ENCODE data around the gene GCNT4. TPM values are rescaled to one million over a fixed set of nuclear protein-coding genes. Genes with fewer than 3 reads are reported as not detected.

Gene GCNT4
- total RNA-seq, 1 experiment from 2014 or later: under 0.01 TPM

DNA sequence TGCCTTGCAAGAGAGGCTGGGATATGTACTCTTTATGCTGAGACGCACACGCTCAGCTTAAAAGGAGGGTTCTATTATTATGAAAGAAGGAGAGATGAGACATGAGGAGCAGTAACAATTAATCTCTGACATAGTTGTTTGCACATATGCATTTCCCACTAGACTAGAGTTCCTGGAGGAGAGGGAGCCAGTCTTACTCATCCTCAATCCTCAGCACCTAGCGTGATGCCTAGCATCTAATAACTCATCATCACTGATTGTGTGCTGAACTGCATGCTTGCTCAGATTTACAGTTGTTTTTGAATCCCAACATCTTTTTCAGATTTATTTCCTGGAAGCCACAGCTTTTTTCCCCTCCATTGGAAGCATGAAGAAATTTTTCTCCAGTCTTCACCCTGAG lies 35.5 kb downstream of the GCNT4 start:
- no peaks in the 10 kb centered on the region for H3K9me3 ChIP-seq (ENCODE audit: low read length)
- H3K4me3 ChIP-seq (ENCODE audit: low read length): no peak overlapping the region
- H3K4me2 ChIP-seq (ENCODE audit: low read length): no peak overlapping the region
- no TSS peak for BruUV-seq (replicated peaks)
- H3K27ac ChIP-seq (ENCODE audit: low read length): no peak overlapping the region
- H3K27me3 ChIP-seq (ENCODE audit: low read length): no peaks in the 10 kb centered on the region
- H3F3A ChIP-seq (ENCODE audit: low read length, unreplicated experiment): no peaks in the 10 kb centered on the region
- no peak overlapping the region for H2AFZ ChIP-seq (ENCODE audit: low read length)
- no peaks in the 10 kb centered on the region for H3K36me3 ChIP-seq (ENCODE audit: low read depth, low read length)
- H3K4me1 ChIP-seq (ENCODE audit: insufficient read depth, low read length): peaks cover 14% of the 10 kb centered on the region; the same call in 1 of the 2 replicates
- no peaks in the 10 kb centered on the region for H4K20me1 ChIP-seq (ENCODE audit: low read length)
- no peaks in the 10 kb centered on the region for H3K9me2 ChIP-seq (replicated peaks; ENCODE audit: low read length)
- ChIA-PET POLR2A (ENCODE audit: unreplicated experiment) (no interaction called here), CTCF (no interaction called here)
- ATAC-seq (no peak), DNase-seq (no peak)
- H3K9ac ChIP-seq (ENCODE audit: low read length): no peak overlapping the region
- intact Hi-C loops (cut with micrococcal nuclease): no loop called here
- H3K79me2 ChIP-seq (ENCODE audit: low read length): no peaks in the 10 kb centered on the region
- TF ChIP-seq EZH2phosphoT487 (IDR thresholded peaks at IDR 0.05; ENCODE audit: borderline replicate concordance, low read length) (no peak), EZH2 (IDR thresholded peaks at IDR 0.05; ENCODE audit: low read length, unreplicated experiment) (no peak)
- TF ChIP-seq, protein P1, sequence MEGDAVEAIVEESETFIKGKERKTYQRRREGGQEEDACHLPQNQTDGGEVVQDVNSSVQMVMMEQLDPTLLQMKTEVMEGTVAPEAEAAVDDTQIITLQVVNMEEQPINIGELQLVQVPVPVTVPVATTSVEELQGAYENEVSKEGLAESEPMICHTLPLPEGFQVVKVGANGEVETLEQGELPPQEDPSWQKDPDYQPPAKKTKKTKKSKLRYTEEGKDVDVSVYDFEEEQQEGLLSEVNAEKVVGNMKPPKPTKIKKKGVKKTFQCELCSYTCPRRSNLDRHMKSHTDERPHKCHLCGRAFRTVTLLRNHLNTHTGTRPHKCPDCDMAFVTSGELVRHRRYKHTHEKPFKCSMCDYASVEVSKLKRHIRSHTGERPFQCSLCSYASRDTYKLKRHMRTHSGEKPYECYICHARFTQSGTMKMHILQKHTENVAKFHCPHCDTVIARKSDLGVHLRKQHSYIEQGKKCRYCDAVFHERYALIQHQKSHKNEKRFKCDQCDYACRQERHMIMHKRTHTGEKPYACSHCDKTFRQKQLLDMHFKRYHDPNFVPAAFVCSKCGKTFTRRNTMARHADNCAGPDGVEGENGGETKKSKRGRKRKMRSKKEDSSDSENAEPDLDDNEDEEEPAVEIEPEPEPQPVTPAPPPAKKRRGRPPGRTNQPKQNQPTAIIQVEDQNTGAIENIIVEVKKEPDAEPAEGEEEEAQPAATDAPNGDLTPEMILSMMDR (conservative IDR thresholded peaks at IDR 0.05; ENCODE audit: low read depth, low read length): no peak

- Histone ChIP-seq H4K20me1 (ENCODE audit: low read length) (no peaks in the 10 kb centered on the region), H3K4me1 (ENCODE audit: insufficient read depth, low read length) (peaks cover 1% of the 10 kb centered on the region; the same call in 1 of the 2 replicates), H3K9ac (ENCODE audit: low read length) (no peak overlapping the region), H3K36me3 (ENCODE audit: low read depth, low read length) (no peaks in the 10 kb centered on the region), H3K4me2 (ENCODE audit: low read length) (no peak overlapping the region), H3K9me3 (ENCODE audit: low read length) (no peaks in the 10 kb centered on the region), H2AFZ (ENCODE audit: low read length) (no peak overlapping the region), H3K79me2 (ENCODE audit: low read length) (no peaks in the 10 kb centered on the region), H3K4me3 (ENCODE audit: low read length) (no peak overlapping the region), H3K9me2 (replicated peaks; ENCODE audit: low read length) (no peaks in the 10 kb centered on the region), H3F3A (ENCODE audit: low read length, unreplicated experiment) (no peaks in the 10 kb centered on the region), H3K27me3 (ENCODE audit: low read length) (no peaks in the 10 kb centered on the region), H3K27ac (ENCODE audit: low read length) (no peak overlapping the region)
- ATAC-seq (no peak), DNase-seq (no peak)
- TF ChIP-seq EZH2phosphoT487 (IDR thresholded peaks at IDR 0.05; ENCODE audit: borderline replicate concordance, low read length) (no peak), EZH2 (IDR thresholded peaks at IDR 0.05; ENCODE audit: low read length, unreplicated experiment) (no peak)
- TF ChIP-seq, protein P1 (conservative IDR thresholded peaks at IDR 0.05; ENCODE audit: low read depth, low read length): no peak
- POLR2A ChIA-PET (ENCODE audit: unreplicated experiment): no interaction called here
- no TSS peak for BruUV-seq (replicated peaks)
- intact Hi-C loops (cut with micrococcal nuclease): no loop called here
- CTCF ChIA-PET: no interaction called here
Measured at GRCh38 chr5:75012748-75013147, 39.6 kb downstream of the GCNT4 start.

- Histone ChIP-seq H3K4me2 (ENCODE audit: low read length) (no peak overlapping the region), H3K9me2 (replicated peaks; ENCODE audit: low read length) (no peaks in the 10 kb centered on the region), H2AFZ (ENCODE audit: low read length) (no peak overlapping the region), H3K27me3 (ENCODE audit: low read length) (no peaks in the 10 kb centered on the region), H3K9ac (ENCODE audit: low read length) (no peak overlapping the region), H3K4me3 (ENCODE audit: low read length) (no peak overlapping the region), H4K20me1 (ENCODE audit: low read length) (no peaks in the 10 kb centered on the region), H3K9me3 (ENCODE audit: low read length) (no peaks in the 10 kb centered on the region), H3K4me1 (ENCODE audit: insufficient read depth, low read length) (no peaks in the 10 kb centered on the region), H3K36me3 (ENCODE audit: low read depth, low read length) (no peaks in the 10 kb centered on the region), H3F3A (ENCODE audit: low read length, unreplicated experiment) (no peaks in the 10 kb centered on the region), H3K79me2 (ENCODE audit: low read length) (no peaks in the 10 kb centered on the region), H3K27ac (ENCODE audit: low read length) (no peak overlapping the region)
- POLR2A ChIA-PET (ENCODE audit: unreplicated experiment): interaction anchor here (0.6 kb wide), 2 partner anchors 26 to 82 kb away, joined by 3 to 5 read pairs; no protein-coding TSS in a partner anchor
- ATAC-seq (no peak), DNase-seq (no peak)
- BruUV-seq (replicated peaks): no TSS peak
- CTCF ChIA-PET: no interaction called here
- intact Hi-C loops (cut with micrococcal nuclease): no loop called here
- TF ChIP-seq EZH2phosphoT487 (IDR thresholded peaks at IDR 0.05; ENCODE audit: borderline replicate concordance, low read length) (no peak), EZH2 (IDR thresholded peaks at IDR 0.05; ENCODE audit: low read length, unreplicated experiment) (no peak)
- TF ChIP-seq, protein P1 (conservative IDR thresholded peaks at IDR 0.05; ENCODE audit: low read depth, low read length): no peak
Measured at GRCh38 chr5:75010838-75011237, 41.5 kb downstream of the GCNT4 start.
